Measurements from ENCODE around the gene THAP4. TPM values are rescaled to one million over a fixed set of nuclear protein-coding genes. Genes with fewer than 3 reads are reported as not detected.

Gene THAP4
- total and polyA plus RNA-seq, 2 of the 13 experiments (the other 11 are each of a cell fraction or from before 2014, with no cell fraction given), result 59.7 to 75.7 TPM

- TF ChIP-seq ZNF737 (CRISPR knock-in tag; IDR thresholded peaks at IDR 0.05; ENCODE audit: borderline replicate concordance) (no peak), EHMT2 (IDR thresholded peaks at IDR 0.05; ENCODE audit: borderline replicate concordance, low read depth, low read length) (no peak), CHD2 (IDR thresholded peaks at IDR 0.05; ENCODE audit: low read depth, low read length) (no peak), ATM (IDR thresholded peaks at IDR 0.05; ENCODE audit: borderline replicate concordance) (no peak), ZNF891 (CRISPR knock-in tag; IDR thresholded peaks at IDR 0.05) (peak; percentile 86; the same call in 1 of the 2 replicates), ZNF318 (CRISPR knock-in tag; IDR thresholded peaks at IDR 0.05) (peak; percentile 62; the same call in 1 of the 2 replicates), AKAP8 (CRISPR knock-in tag; IDR thresholded peaks at IDR 0.05) (no peak), SYNCRIP (IDR thresholded peaks at IDR 0.05; ENCODE audit: insufficient read depth, low read depth, low read length) (no peak), ZNF562 (CRISPR knock-in tag; IDR thresholded peaks at IDR 0.05; ENCODE audit: borderline replicate concordance) (no peak), HOXA9 (CRISPR knock-in tag; IDR thresholded peaks at IDR 0.05; ENCODE audit: borderline replicate concordance) (no peak; the same call in 1 of the 2 replicates), NPAS2 (CRISPR knock-in tag; IDR thresholded peaks at IDR 0.05; ENCODE audit: borderline replicate concordance) (no peak), ZNF451 (CRISPR knock-in tag; IDR thresholded peaks at IDR 0.05) (no peak), PRDM10 (CRISPR knock-in tag; IDR thresholded peaks at IDR 0.05; ENCODE audit: low read depth) (no peak), SKIL (CRISPR knock-in tag; IDR thresholded peaks at IDR 0.05; ENCODE audit: borderline replicate concordance) (no peak)
These were observed 558 bp downstream of the THAP4 start (continued) for GRCh38 chr2:241636182-241637017.
